GM19035 (cell line): ENCODE measurements around the gene CHRNA3.

ENCODE experiments used
- ATAC-seq: cut with Tn5 transposase; IDR thresholded peaks from one replicate; pipeline ENCODE4 v1.9.1; 2021; ENCODE audit not compliant: unreplicated experiment

CHRNA3 gene

GRCh38 chr15:78620527-78621421 lies at the start of gene CHRNA3:
TSS of gene CHRNA3 (minus strand) at chr15:78620996. CDS start at chr15:78620794, 202 bp downstream.
- ATAC-seq: no peak

DNA sequence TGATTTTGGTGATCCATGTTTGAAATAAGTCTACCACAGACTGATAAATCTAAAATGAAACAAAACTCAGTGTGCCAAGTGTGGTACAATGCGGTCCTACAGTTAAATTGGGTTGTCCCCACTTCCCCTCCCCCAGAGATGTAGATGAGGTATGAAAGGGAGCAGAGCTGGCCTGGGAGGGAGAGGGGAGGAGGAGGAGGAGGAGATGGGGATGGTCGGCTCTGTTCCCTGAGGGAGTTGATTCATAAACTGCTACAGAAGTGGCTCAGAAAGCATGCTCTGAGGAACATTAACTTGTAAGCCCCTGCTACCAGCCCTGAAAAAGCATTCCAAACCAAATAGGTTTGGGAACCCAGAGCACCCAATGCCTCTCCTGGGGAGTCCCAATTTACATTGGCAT lies 48.2 kb upstream of the CHRNA3 start:
- ATAC-seq: no peak

GRCh38 chr15:78667578-78668236 lies 46.9 kb upstream of the CHRNA3 start:
- no peak for ATAC-seq

GRCh38 chr15:78666010-78666409 lies 45.2 kb upstream of the CHRNA3 start:
- ATAC-seq: no peak

- no peak for ATAC-seq
These were observed 42.9 kb upstream of the CHRNA3 start for GRCh38 chr15:78663703-78664102.

DNA sequence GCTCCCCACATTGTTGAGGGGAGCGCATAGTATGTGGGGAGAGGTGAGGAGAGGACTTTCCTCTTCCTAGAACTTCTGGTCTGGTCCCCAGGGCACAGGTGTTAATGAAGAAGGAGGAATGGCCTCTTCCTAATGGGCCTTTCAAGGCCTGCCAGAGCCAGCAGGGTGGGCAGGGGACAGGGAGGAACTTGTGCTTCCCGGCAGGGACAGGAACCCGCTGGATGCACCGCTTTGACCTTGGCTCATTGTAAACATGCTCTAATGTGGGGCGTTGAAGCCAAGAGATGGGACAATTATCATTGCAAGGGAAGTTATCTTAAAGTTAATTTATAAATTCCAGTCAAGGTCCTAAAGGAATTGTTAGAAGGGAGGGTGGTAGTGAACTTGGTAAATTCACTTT lies 41.2 kb upstream of the CHRNA3 start:
- ATAC-seq: no peak

- ATAC-seq: no peak
These were observed 40.2 kb upstream of the CHRNA3 start for GRCh38 chr15:78661001-78661400.

GRCh38 chr15:78660584-78660983 lies 39.8 kb upstream of the CHRNA3 start:
- ATAC-seq: no peak

GRCh38 chr15:78658823-78659222 lies 38.0 kb upstream of the CHRNA3 start:
- no peak for ATAC-seq

- ATAC-seq: no peak
These were observed 33.5 kb upstream of the CHRNA3 start for GRCh38 chr15:78654272-78654671.

- ATAC-seq: no peak
These were observed 31.3 kb upstream of the CHRNA3 start for GRCh38 chr15:78651930-78652615.

- no peak for ATAC-seq
These were observed 30.2 kb upstream of the CHRNA3 start for GRCh38 chr15:78651007-78651406.

DNA sequence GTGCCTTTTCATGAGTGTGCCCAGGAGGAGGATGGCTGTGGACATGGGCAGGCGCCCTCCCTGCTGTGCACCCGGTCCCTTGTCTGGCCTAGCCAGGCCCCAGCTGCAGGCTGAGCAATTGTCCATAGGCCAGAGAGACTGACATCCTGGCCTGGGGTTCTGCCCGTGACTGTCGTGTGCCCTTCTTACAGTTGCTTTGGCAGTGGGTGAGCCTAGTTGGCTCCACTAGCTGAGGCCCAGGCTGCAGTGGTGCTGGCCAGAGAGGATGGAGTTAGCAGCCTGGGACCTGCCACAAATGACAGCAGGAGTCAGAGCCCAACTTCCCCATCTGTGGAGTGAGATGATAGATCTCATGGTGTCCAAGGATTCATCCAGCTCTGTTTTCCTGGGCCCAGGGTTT lies 29.2 kb upstream of the CHRNA3 start:
- no peak for ATAC-seq

GRCh38 chr15:78645009-78645408 lies 24.2 kb upstream of the CHRNA3 start:
- ATAC-seq: no peak

GRCh38 chr15:78642331-78642730 lies 21.5 kb upstream of the CHRNA3 start:
- no peak for ATAC-seq

GRCh38 chr15:78641749-78642275 lies 21.0 kb upstream of the CHRNA3 start:
- no peak for ATAC-seq

- ATAC-seq: no peak
These were observed 20.4 kb upstream of the CHRNA3 start, which contains the start of gene CHRNB4 for GRCh38 chr15:78641102-78641748. TSS of gene CHRNB4 (minus strand) at chr15:78641210. CDS start at chr15:78641133, 77 bp downstream.

- no peak for ATAC-seq
These were observed 19.8 kb upstream of the CHRNA3 start for GRCh38 chr15:78640527-78641101.

GRCh38 chr15:78638658-78639314 lies 18.0 kb upstream of the CHRNA3 start:
- no peak for ATAC-seq
